ENCODE data around the gene NAPSA. TPM values are rescaled to one million over a fixed set of nuclear protein-coding genes. Genes with fewer than 3 reads are reported as not detected.
"Not testable (repeated sequence)": the region's sequence is repeated elsewhere in the genome, so short reads cannot be mapped to it uniquely, and the experiment has no call there.

The NAPSA gene
- polyA plus RNA-seq, 1 donor from 2014 or later = not detected

GRCh38 chr19:50330365-50331078, 34.9 kb downstream of the NAPSA start:
- no peaks in the 10 kb centered on the region for H3K36me3 ChIP-seq (ENCODE audit: insufficient read depth, low read length)
- peak overlapping the region; percentile 94 for H2AFZ ChIP-seq (ENCODE audit: low read depth, low read length)
- H3K4me3 ChIP-seq (ENCODE audit: low read length) = peak overlapping the region; percentile 86
- no peaks in the 10 kb centered on the region for H3K9me3 ChIP-seq (ENCODE audit: low read length)
- H3K27ac ChIP-seq (ENCODE audit: low read length) = peak overlapping the region; percentile 95
- no peaks in the 10 kb centered on the region for H3K9me2 ChIP-seq (ENCODE audit: insufficient read depth, low read length)
- TF ChIP-seq EZH2 (IDR thresholded peaks at IDR 0.05; ENCODE audit: borderline replicate concordance, insufficient read depth, low read length, poor library complexity, severe bottlenecking) (no peak), RAD21 (conservative IDR thresholded peaks at IDR 0.05) (no peak), SMC3 (conservative IDR thresholded peaks at IDR 0.05; ENCODE audit: poor library complexity) (no peak), POLR2AphosphoS5 (IDR thresholded peaks at IDR 0.05) (peak; percentile 78)
- TF ChIP-seq, protein P1, sequence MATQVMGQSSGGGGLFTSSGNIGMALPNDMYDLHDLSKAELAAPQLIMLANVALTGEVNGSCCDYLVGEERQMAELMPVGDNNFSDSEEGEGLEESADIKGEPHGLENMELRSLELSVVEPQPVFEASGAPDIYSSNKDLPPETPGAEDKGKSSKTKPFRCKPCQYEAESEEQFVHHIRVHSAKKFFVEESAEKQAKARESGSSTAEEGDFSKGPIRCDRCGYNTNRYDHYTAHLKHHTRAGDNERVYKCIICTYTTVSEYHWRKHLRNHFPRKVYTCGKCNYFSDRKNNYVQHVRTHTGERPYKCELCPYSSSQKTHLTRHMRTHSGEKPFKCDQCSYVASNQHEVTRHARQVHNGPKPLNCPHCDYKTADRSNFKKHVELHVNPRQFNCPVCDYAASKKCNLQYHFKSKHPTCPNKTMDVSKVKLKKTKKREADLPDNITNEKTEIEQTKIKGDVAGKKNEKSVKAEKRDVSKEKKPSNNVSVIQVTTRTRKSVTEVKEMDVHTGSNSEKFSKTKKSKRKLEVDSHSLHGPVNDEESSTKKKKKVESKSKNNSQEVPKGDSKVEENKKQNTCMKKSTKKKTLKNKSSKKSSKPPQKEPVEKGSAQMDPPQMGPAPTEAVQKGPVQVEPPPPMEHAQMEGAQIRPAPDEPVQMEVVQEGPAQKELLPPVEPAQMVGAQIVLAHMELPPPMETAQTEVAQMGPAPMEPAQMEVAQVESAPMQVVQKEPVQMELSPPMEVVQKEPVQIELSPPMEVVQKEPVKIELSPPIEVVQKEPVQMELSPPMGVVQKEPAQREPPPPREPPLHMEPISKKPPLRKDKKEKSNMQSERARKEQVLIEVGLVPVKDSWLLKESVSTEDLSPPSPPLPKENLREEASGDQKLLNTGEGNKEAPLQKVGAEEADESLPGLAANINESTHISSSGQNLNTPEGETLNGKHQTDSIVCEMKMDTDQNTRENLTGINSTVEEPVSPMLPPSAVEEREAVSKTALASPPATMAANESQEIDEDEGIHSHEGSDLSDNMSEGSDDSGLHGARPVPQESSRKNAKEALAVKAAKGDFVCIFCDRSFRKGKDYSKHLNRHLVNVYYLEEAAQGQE (IDR thresholded peaks at IDR 0.05; ENCODE audit: borderline replicate concordance) = peak; percentile 4
- H3K27me3 ChIP-seq (ENCODE audit: insufficient read depth, low read depth, low read length) = peaks cover 18% of the 10 kb centered on the region
- H3F3A ChIP-seq (ENCODE audit: insufficient read depth, low read length, poor library complexity, severe bottlenecking) = no peaks in the 10 kb centered on the region
- no peaks in the 10 kb centered on the region for H4K20me1 ChIP-seq (ENCODE audit: insufficient read depth)
- no peaks in the 10 kb centered on the region for H3K79me2 ChIP-seq (replicated peaks; ENCODE audit: insufficient read depth, low read length)
- peak overlapping the region; percentile 95 for H3K4me2 ChIP-seq (ENCODE audit: low read length)
- H3K9ac ChIP-seq (ENCODE audit: low read length) = peak overlapping the region; percentile 85

DNA sequence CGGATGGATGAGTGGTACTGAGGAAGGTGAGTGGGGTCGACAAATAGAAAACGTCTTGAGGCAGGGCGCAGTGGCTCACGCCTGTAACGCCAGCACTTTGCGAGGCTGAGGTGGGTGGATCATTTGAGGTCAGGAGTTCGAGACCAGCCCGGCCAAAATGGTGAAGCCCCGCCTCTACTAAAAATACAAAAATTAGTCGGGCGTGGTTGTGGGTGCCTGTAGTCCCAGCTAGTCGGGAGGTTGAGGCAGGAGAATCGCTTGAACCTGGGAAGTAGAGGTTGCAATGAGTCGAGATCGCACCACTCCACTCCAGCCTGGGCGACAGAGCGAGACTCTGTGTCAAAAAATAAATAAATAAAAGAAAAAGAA, 35.5 kb downstream of the NAPSA start:
- H3K27me3 ChIP-seq (ENCODE audit: insufficient read depth, low read depth, low read length) = peaks cover 18% of the 10 kb centered on the region
- not testable (repeated sequence) for H3K79me2 ChIP-seq (replicated peaks; ENCODE audit: insufficient read depth, low read length); H3K9me2 ChIP-seq (ENCODE audit: insufficient read depth, low read length); H3K9me3 ChIP-seq (ENCODE audit: low read length); H3F3A ChIP-seq (ENCODE audit: insufficient read depth, low read length, poor library complexity, severe bottlenecking); H3K36me3 ChIP-seq (ENCODE audit: insufficient read depth, low read length); H4K20me1 ChIP-seq (ENCODE audit: insufficient read depth)
- H3K4me2 ChIP-seq (ENCODE audit: low read length) = peak overlapping the region; percentile 95
- H2AFZ ChIP-seq (ENCODE audit: low read depth, low read length) = peak overlapping the region; percentile 94
- peak overlapping the region; percentile 85 for H3K9ac ChIP-seq (ENCODE audit: low read length)
- peak overlapping the region; percentile 86 for H3K4me3 ChIP-seq (ENCODE audit: low read length)
- peak overlapping the region; percentile 95 for H3K27ac ChIP-seq (ENCODE audit: low read length)

DNA sequence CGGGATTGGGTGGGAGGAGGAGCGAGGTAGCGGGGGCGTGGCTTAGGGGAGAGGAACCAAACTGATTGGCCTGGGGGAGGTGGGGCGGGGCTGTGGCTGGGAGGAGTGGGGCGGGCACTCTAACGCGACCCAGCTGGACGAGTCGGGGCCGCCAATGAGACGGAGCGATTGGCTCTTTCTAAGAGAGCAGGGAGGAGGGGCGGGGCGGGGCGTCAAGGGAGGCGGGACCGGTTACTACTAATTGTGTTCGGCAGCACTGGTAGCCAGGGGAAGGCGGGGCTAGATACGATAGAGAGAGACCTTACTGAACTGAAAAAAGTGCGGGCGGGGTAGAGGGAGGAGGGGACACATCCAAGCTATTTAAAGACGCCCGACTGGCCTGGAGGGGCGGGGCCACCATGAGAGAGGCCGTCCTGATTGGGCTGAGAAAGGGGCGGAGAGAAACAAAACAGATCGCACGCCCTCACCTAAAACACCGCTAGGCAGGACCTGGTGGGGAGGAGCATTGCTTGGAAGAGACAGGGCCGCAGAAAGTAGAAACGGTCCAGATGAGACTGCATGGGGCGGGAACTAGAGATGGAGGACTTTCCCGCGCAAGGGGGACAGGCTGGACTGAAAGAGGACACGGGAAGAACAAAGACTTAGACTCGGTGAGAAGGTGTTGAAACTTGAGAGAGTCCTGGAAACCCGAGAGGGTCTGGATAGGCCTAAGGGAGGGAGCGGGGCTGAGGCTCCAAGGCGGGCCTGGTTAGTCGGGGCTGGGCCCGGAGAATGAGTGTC, 36.1 kb downstream of the NAPSA start, which contains the start of gene KCNC3:
Gene KCNC3, minus strand, starts transcription at position 232 of the 780 bp plus-strand sequence. CDS start 295 bp downstream, outside the sequence.
- H3K9me2 ChIP-seq (ENCODE audit: insufficient read depth, low read length) = no peaks in the 10 kb centered on the region
- H3K79me2 ChIP-seq (replicated peaks; ENCODE audit: insufficient read depth, low read length) = no peaks in the 10 kb centered on the region
- peak within 1 kb of the TSS; percentile 86 for H3K4me3 ChIP-seq (ENCODE audit: low read length)
- peak within 1 kb of the TSS; percentile 94 for H2AFZ ChIP-seq (ENCODE audit: low read depth, low read length)
- TF ChIP-seq RAD21 (conservative IDR thresholded peaks at IDR 0.05) (no peak), POLR2AphosphoS5 (IDR thresholded peaks at IDR 0.05) (peak; percentile 95), MXI1 (conservative IDR thresholded peaks at IDR 0.05; ENCODE audit: poor library complexity, severe bottlenecking) (peak; percentile 43), EZH2 (IDR thresholded peaks at IDR 0.05; ENCODE audit: borderline replicate concordance, insufficient read depth, low read length, poor library complexity, severe bottlenecking) (no peak), SMC3 (conservative IDR thresholded peaks at IDR 0.05; ENCODE audit: poor library complexity) (peak; percentile 36), EP300 (conservative IDR thresholded peaks at IDR 0.05; ENCODE audit: poor library complexity, severe bottlenecking) (peak; percentile 34), TAF1 (IDR thresholded peaks at IDR 0.05; ENCODE audit: low read depth) (peak; percentile 72), CTCF (IDR thresholded peaks at IDR 0.05; ENCODE audit: poor library complexity, severe bottlenecking) (peak; percentile 23)
- TF ChIP-seq, protein P1 (IDR thresholded peaks at IDR 0.05; ENCODE audit: borderline replicate concordance) = peak; percentile 61
- no peaks in the 10 kb centered on the region for H3K9me3 ChIP-seq (ENCODE audit: low read length)
- peak within 1 kb of the TSS; percentile 95 for H3K27ac ChIP-seq (ENCODE audit: low read length)
- H3K36me3 ChIP-seq (ENCODE audit: insufficient read depth, low read length) = no peaks in the 10 kb centered on the region
- peaks cover 18% of the 10 kb centered on the region for H3K27me3 ChIP-seq (ENCODE audit: insufficient read depth, low read depth, low read length)
- H3F3A ChIP-seq (ENCODE audit: insufficient read depth, low read length, poor library complexity, severe bottlenecking) = no peaks in the 10 kb centered on the region
- H4K20me1 ChIP-seq (ENCODE audit: insufficient read depth) = no peaks in the 10 kb centered on the region
- peak within 1 kb of the TSS; percentile 85 for H3K9ac ChIP-seq (ENCODE audit: low read length)
- H3K4me2 ChIP-seq (ENCODE audit: low read length) = peak within 1 kb of the TSS; percentile 95
